HepG2 (cell line): ENCODE results near the gene KRI1. TPM values are rescaled to one million over a fixed set of nuclear protein-coding genes. Genes with fewer than 3 reads are reported as not detected.
A peak's percentile ranks its signal among the peaks of the same experiment; 100 is the strongest.

ENCODE experiments used
- ATF1 ChIP-seq: IDR thresholded peaks from 2 replicates; pipeline ENCODE4 v1.6.1; 2016; ENCODE audit warnings: mild to moderate bottlenecking, control low read depth
- ATF4 ChIP-seq, 2 experiments: fragments of 450-650 bp in 1 of 2; sonication (generic) in 1 of 2; formaldehyde crosslinking; IDR thresholded peaks; 2 replicates each; pipeline versions ENCODE4 v1.5.0 to v1.8.0; 2020 to 2022; ENCODE audit warnings: mild to moderate bottlenecking in 1 of 2, missing genetic modification reagents in 1 of 2
- CREM ChIP-seq, 2 experiments: sonication (generic) in 1 of 2; formaldehyde crosslinking in 1 of 2; IDR thresholded peaks; 2 replicates each; pipeline versions ENCODE4 v1.4.0 to v1.6.1; 2016 to 2020; ENCODE audit warnings: antibody characterized with exemption in 1 of 2, mild to moderate bottlenecking in 1 of 2, missing genetic modification reagents in 1 of 2
- E2F2 ChIP-seq: sonication (generic); formaldehyde crosslinking; IDR thresholded peaks from 2 replicates; pipeline ENCODE4 v1.4.0; 2020; ENCODE audit warnings: missing genetic modification reagents, borderline replicate concordance
- GMEB1 ChIP-seq: sonication (generic); formaldehyde crosslinking; IDR thresholded peaks from 2 replicates; pipeline ENCODE4 v1.5.1; 2020; ENCODE audit warnings: missing genetic modification reagents, mild to moderate bottlenecking, borderline replicate concordance
- HNF4G ChIP-seq, 2 experiments: sonication (generic) in 1 of 2; formaldehyde crosslinking in 1 of 2; IDR thresholded peaks; 2 replicates each; pipeline versions ENCODE4 v1.4.0 to v1.6.1; 2011 to 2020; ENCODE audit warnings: borderline replicate concordance in 2 of 2, low read depth in 2 of 2, mild to moderate bottlenecking in 2 of 2, low read length in 1 of 2, missing genetic modification reagents in 1 of 2, moderate library complexity in 1 of 2
- KDM4B ChIP-seq: sonication (generic); formaldehyde crosslinking; IDR thresholded peaks from 2 replicates; pipeline ENCODE4 v1.4.0; 2020; ENCODE audit warnings: missing genetic modification reagents
- MAX ChIP-seq: IDR thresholded peaks from 2 replicates; pipeline ENCODE4 v1.6.1; 2012; ENCODE audit warnings: inconsistent platforms
- MED13 ChIP-seq: sonication (generic); formaldehyde crosslinking; IDR thresholded peaks from 2 replicates; pipeline ENCODE4 v1.5.0; 2020; ENCODE audit warnings: missing genetic modification reagents
- NCOA1 ChIP-seq: sonication (generic); formaldehyde crosslinking; IDR thresholded peaks from 2 replicates; pipeline ENCODE4 v1.9.0; 2021; ENCODE audit warnings: missing genetic modification reagents
- NFRKB ChIP-seq: fragments of 450-650 bp; IDR thresholded peaks from 2 replicates; pipeline ENCODE4 v1.6.1; 2017
- RAD21 ChIP-seq: fragments of 450-650 bp; formaldehyde crosslinking; IDR thresholded peaks from 2 replicates; pipeline ENCODE4 v1.5.0; 2020; ENCODE audit warnings: mild to moderate bottlenecking
- THAP9 ChIP-seq: sonication (generic); formaldehyde crosslinking; IDR thresholded peaks from 2 replicates; pipeline ENCODE4; 2020; ENCODE audit warnings: missing genetic modification reagents, mild to moderate bottlenecking, borderline replicate concordance
- ZC3H4 ChIP-seq: sonication (generic); formaldehyde crosslinking; IDR thresholded peaks from 2 replicates; pipeline ENCODE4 v1.4.0; 2020; ENCODE audit warnings: missing genetic modification reagents, borderline replicate concordance
- ZKSCAN5 ChIP-seq: sonication (generic); formaldehyde crosslinking; IDR thresholded peaks from 2 replicates; pipeline ENCODE4 v1.5.1; 2020; ENCODE audit warnings: mild to moderate bottlenecking, missing genetic modification reagents
- ZNF121 ChIP-seq: sonication (generic); formaldehyde crosslinking; IDR thresholded peaks from 2 replicates; pipeline ENCODE4 v1.5.0; 2020; ENCODE audit warnings: mild to moderate bottlenecking, missing genetic modification reagents
- ZNF350 ChIP-seq: sonication (generic); formaldehyde crosslinking; IDR thresholded peaks from 2 replicates; pipeline ENCODE4 v1.4.0; 2020; ENCODE audit warnings: mild to moderate bottlenecking, low read depth, missing genetic modification reagents, borderline replicate concordance
- ZNF430 ChIP-seq: sonication (generic); formaldehyde crosslinking; IDR thresholded peaks from 2 replicates; pipeline ENCODE4 v1.9.0; 2021; ENCODE audit warnings: mild to moderate bottlenecking, missing genetic modification reagents
- ZNF431 ChIP-seq: sonication (generic); formaldehyde crosslinking; IDR thresholded peaks from 2 replicates; pipeline ENCODE4 v1.9.0; 2022; ENCODE audit warnings: missing genetic modification reagents, low read depth, mild to moderate bottlenecking, borderline replicate concordance
- ZNF441 ChIP-seq: sonication (generic); formaldehyde crosslinking; IDR thresholded peaks from 2 replicates; pipeline ENCODE4 v1.7.0; 2021; ENCODE audit warnings: missing genetic modification reagents, borderline replicate concordance
- ZNF562 ChIP-seq: sonication (generic); formaldehyde crosslinking; IDR thresholded peaks from 2 replicates; pipeline ENCODE4 v1.8.0; 2022; ENCODE audit warnings: missing genetic modification reagents, borderline replicate concordance
- ZNF790 ChIP-seq: sonication (generic); formaldehyde crosslinking; IDR thresholded peaks from 2 replicates; pipeline ENCODE4 v1.8.0; 2022; ENCODE audit warnings: missing genetic modification reagents, mild to moderate bottlenecking, borderline replicate concordance
- polyA plus RNA-seq, 8 experiments: library from polyadenylated mRNA; depleted of rRNA in 3 of 8; stranded (reverse) in 7 of 8; unstranded in 1 of 8; fragments of >200 nt; fragmentation: Illumina TruSeq in 4 of 8; extraction: Trizol in 4 of 8; gene quantifications; 2 replicates each; pipeline versions ENCODE4 v1.2.1 to v1.2.3, GENCODE V29; 2011 to 2016; ENCODE audit warnings: low read depth in 4 of 8, missing spikeins in 1 of 8, mixed read lengths in 1 of 8; ENCODE audit not compliant: insufficient read depth in 1 of 8
- total RNA-seq, 5 experiments: library from RNA; depleted of rRNA; stranded (reverse); fragments of >200 nt; fragmentation: Illumina TruSeq; extraction: Trizol; gene quantifications; 2 replicates each; pipeline ENCODE4 v1.2.3, GENCODE V29; 2016; ENCODE audit warnings: low read depth in 1 of 5

KRI1 gene
- total and polyA plus RNA-seq, 2 of the 13 experiments (the other 11 are each of a cell fraction or from before 2014, with no cell fraction given): 9.1 to 11.7 TPM

GRCh38 chr19:10568826-10569651 lies 3.2 kb upstream of the KRI1 start, which contains the start of gene CDKN2D (continued):
- TF ChIP-seq GMEB1 (CRISPR knock-in tag) (peak; percentile 99), ZNF350 (CRISPR knock-in tag) (peak; percentile 73), ZNF441 (CRISPR knock-in tag) (peak; percentile 98), ZNF562 (CRISPR knock-in tag) (peak; percentile 82; the same call in 1 of the 2 replicates), ZKSCAN5 (no peak), ZNF121 (CRISPR knock-in tag) (no peak), CREM (IDR thresholded peaks at IDR 0.05) (peak; percentile 68), CREM (CRISPR knock-in tag; IDR thresholded peaks at IDR 0.05) (no peak), MED13 (CRISPR knock-in tag) (no peak), ZNF430 (CRISPR knock-in tag) (no peak), MAX (peak; percentile 72), NFRKB (no peak), ATF4 (CRISPR knock-in tag; IDR thresholded peaks at IDR 0.05) (peak in 1 of 2 experiments; percentile 79; a peak in 2 of 4 replicates), E2F2 (CRISPR knock-in tag) (peak; percentile 99; the same call in 1 of the 2 replicates), KDM4B (CRISPR knock-in tag) (no peak), ZC3H4 (no peak), ATF1 (CRISPR knock-in tag) (peak; percentile 79), NCOA1 (CRISPR knock-in tag) (no peak), HNF4G (IDR thresholded peaks at IDR 0.05; ENCODE audit: borderline replicate concordance, low read depth, low read length) (no peak), HNF4G (CRISPR knock-in tag; IDR thresholded peaks at IDR 0.05; ENCODE audit: borderline replicate concordance, low read depth) (0 out of 2 replicates have a peak, but pooled peaks have one; percentile 43), ZNF790 (CRISPR knock-in tag) (no peak), ZNF431 (CRISPR knock-in tag) (peak; percentile 34; the same call in 1 of the 2 replicates), RAD21 (CRISPR knock-in tag) (0 out of 2 replicates have a peak, but pooled peaks have one; percentile 31), THAP9 (CRISPR knock-in tag) (peak; percentile 53; the same call in 1 of the 2 replicates)
